Small intestine (tissue), 7 donors: ENCODE measurements around the gene ORC6. TPM values are rescaled to one million over a fixed set of nuclear protein-coding genes. Genes with fewer than 3 reads are reported as not detected.

Source experiments
- DNase-seq, 2 donors: peaks; one replicate each; pipeline versions ENCODE4 v3.0.0 to v3.0.0-alpha.2; 2013
- FAIRE-seq: peaks from 2 replicates; lab custom pipeline; 2012; peaks lifted over from hg19 to GRCh38; lab: Jason Lieb, UNC
- H3K27ac ChIP-seq, 3 donors: one replicate each; pipeline ENCODE4 v1.5.1; 2013; ENCODE audit warnings: low read length in 2 of 3, mild to moderate bottlenecking in 2 of 3, control low read depth in 1 of 3, inconsistent platforms in 1 of 3, low read depth in 1 of 3, moderate library complexity in 1 of 3
- H3K27me3 ChIP-seq, 3 donors: one replicate each; pipeline ENCODE4 v1.6.1; 2013; ENCODE audit warnings: low read length in 3 of 3, inconsistent platforms in 1 of 3; ENCODE audit not compliant: control insufficient read depth in 3 of 3, insufficient read depth in 3 of 3
- H3K36me3 ChIP-seq, 3 donors: one replicate each; pipeline ENCODE4 v1.6.1; 2013; ENCODE audit warnings: low read length in 3 of 3, inconsistent platforms in 1 of 3, low read depth in 1 of 3, mild to moderate bottlenecking in 1 of 3, moderate library complexity in 1 of 3; ENCODE audit not compliant: control insufficient read depth in 3 of 3, insufficient read depth in 2 of 3
- H3K4me1 ChIP-seq, 3 donors: one replicate each; pipeline ENCODE4 v1.6.1; 2013; ENCODE audit warnings: low read length in 2 of 3, inconsistent platforms in 1 of 3, low read depth in 1 of 3, mild to moderate bottlenecking in 1 of 3, moderate library complexity in 1 of 3; ENCODE audit not compliant: control insufficient read depth in 3 of 3, insufficient read depth in 2 of 3
- H3K4me3 ChIP-seq, 3 donors: one replicate each; pipeline ENCODE4 v1.5.1; 2013; ENCODE audit warnings: low read length in 3 of 3, control low read depth in 1 of 3, inconsistent platforms in 1 of 3, low read depth in 1 of 3, mild to moderate bottlenecking in 1 of 3, moderate library complexity in 1 of 3
- H3K9me3 ChIP-seq, 2 donors: one replicate each; pipeline ENCODE4 v1.6.1; 2013; ENCODE audit warnings: low read depth in 1 of 2, low read length in 1 of 2; ENCODE audit not compliant: control insufficient read depth in 2 of 2, insufficient read depth in 1 of 2
- WGBS, 3 donors: extraction: QIAGEN DNeasy Blood & Tissue Kit; methylation state at CpG; one replicate each; pipeline ENCODE4 v1.1.7; 2013; 5-methylcytosine and 5-hydroxymethylcytosine counted together
- polyA plus RNA-seq, 4 donors: library from polyadenylated mRNA; stranded (reverse) in 3 of 4; unstranded in 1 of 4; fragments of 200-250 nt in 3 of 4; fragments of 120-200 nt in 1 of 4; gene quantifications; one replicate each; pipeline versions ENCODE4 v1.2.1 to v1.2.3, GENCODE V29; 2013
- donor health status: healthy with polysubstance abuse.
- donor health status: control.
- donor health status: control.
- donor health status: Bipolar disorder and iron deficiency.
- donor health status: healthy.

Gene ORC6
- polyA plus RNA-seq, 4 donors: 1.9 to 24.9 (median 7.5) TPM

DNA sequence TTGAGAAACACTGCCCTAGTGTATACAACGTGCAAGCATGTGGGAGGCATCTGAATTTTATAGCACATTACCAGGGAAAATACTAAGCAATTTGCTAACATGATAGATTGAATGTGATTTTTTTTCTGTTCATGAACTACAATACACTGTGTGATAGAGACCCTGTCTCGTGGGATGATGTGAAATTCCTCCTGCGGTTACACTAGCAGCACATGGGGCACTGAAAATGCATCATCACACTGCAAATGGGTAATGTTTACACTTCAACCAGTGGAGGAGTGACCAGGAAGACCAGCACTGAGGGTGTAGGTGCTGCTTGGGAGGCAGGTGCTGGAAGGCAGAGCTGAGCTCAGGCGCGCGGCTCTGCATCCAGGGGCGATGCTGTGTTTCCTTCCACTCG is 28.8 kb downstream of the ORC6 start:
- no peak for FAIRE-seq

GRCh38 chr16:46719528-46719927 is 30.1 kb downstream of the ORC6 start:
- Histone ChIP-seq H3K27ac (no peak overlapping the region), H3K4me1 (no peaks in the 10 kb centered on the region), H3K36me3 (no peaks in the 10 kb centered on the region), H3K9me3 (no peaks in the 10 kb centered on the region), H3K27me3 (no peaks in the 10 kb centered on the region), H3K4me3 (no peak overlapping the region)
- no peak for FAIRE-seq
- WGBS, 3 donors: 94 to 98% (median 95%) methylated on average over 6 of the region's 6 CpGs
- DNase-seq: no peak

More for the DNA sequence above, 28.8 kb downstream of the ORC6 start:
- H3K36me3 ChIP-seq: no peaks in the 10 kb centered on the region
- WGBS, 3 donors: 81 to 85% (median 84%) methylated on average over 8 of the region's 8 CpGs
- no peaks in the 10 kb centered on the region for H3K9me3 ChIP-seq
- no peaks in the 10 kb centered on the region for H3K27me3 ChIP-seq
- no peaks in the 10 kb centered on the region for H3K4me1 ChIP-seq
- no peak overlapping the region for H3K4me3 ChIP-seq
- DNase-seq: no peak
- H3K27ac ChIP-seq: no peak overlapping the region

GRCh38 chr16:46720619-46721018 is 31.2 kb downstream of the ORC6 start:
- H3K36me3 ChIP-seq: no peaks in the 10 kb centered on the region
- no peaks in the 10 kb centered on the region for H3K9me3 ChIP-seq
- no peaks in the 10 kb centered on the region for H3K27me3 ChIP-seq
- 83 to 93% (median 83%) methylated on average over 2 of the region's 2 CpGs for WGBS, 3 donors
- H3K27ac ChIP-seq: no peak overlapping the region
- no peaks in the 10 kb centered on the region for H3K4me1 ChIP-seq
- no peak overlapping the region for H3K4me3 ChIP-seq
- FAIRE-seq (no peak), DNase-seq (no peak)

- no peaks in the 10 kb centered on the region for H3K27me3 ChIP-seq
- no peak for FAIRE-seq
- H3K9me3 ChIP-seq: no peaks in the 10 kb centered on the region
- no peaks in the 10 kb centered on the region for H3K36me3 ChIP-seq
- DNase-seq: no peak
- H3K27ac ChIP-seq: no peak overlapping the region
- no peak overlapping the region for H3K4me3 ChIP-seq
- 84 to 87% (median 86%) methylated on average over 4 of the region's 4 CpGs for WGBS, 3 donors
- H3K4me1 ChIP-seq: no peaks in the 10 kb centered on the region
Measured at GRCh38 chr16:46721885-46722284, 32.4 kb downstream of the ORC6 start.

DNA sequence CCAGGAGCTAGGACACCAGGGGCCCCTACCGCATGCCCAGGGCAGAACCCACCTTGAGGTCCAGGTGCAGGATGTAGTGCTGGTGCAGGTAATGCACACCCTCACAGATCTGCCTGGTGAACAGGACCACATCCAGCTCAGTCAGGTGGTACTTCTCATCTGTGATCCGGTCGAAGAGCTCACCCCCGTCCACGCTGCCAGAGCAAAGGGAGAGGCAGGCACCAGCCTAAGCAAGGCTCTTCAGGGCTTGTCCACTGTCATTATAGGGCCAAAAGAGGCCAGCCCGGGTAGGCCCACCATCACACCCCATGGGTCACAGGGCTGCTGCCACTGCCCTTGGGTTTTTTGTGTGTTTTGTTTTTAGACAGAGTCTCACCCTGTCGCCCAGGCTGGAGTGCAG is 37.7 kb downstream of the ORC6 start:
- Histone ChIP-seq H3K27ac (no peak overlapping the region), H3K4me1 (no peaks in the 10 kb centered on the region), H3K9me3 (no peaks in the 10 kb centered on the region), H3K4me3 (no peak overlapping the region), H3K36me3 (no peaks in the 10 kb centered on the region), H3K27me3 (no peaks in the 10 kb centered on the region)
- no peak for DNase-seq
- WGBS, 3 donors: 93 to 95% (median 94%) methylated on average over 7 of the region's 7 CpGs
- FAIRE-seq: no peak

GRCh38 chr16:46727630-46728029 is 38.2 kb downstream of the ORC6 start:
- H3K27ac ChIP-seq: no peak overlapping the region
- H3K4me1 ChIP-seq: no peaks in the 10 kb centered on the region
- FAIRE-seq (no peak), DNase-seq (no peak)
- H3K4me3 ChIP-seq: no peak overlapping the region
- H3K36me3 ChIP-seq: no peaks in the 10 kb centered on the region
- no peaks in the 10 kb centered on the region for H3K27me3 ChIP-seq
- no peaks in the 10 kb centered on the region for H3K9me3 ChIP-seq
- WGBS, 3 donors: 61 to 89% (median 79%) methylated on average over 9 of the region's 9 CpGs

DNA sequence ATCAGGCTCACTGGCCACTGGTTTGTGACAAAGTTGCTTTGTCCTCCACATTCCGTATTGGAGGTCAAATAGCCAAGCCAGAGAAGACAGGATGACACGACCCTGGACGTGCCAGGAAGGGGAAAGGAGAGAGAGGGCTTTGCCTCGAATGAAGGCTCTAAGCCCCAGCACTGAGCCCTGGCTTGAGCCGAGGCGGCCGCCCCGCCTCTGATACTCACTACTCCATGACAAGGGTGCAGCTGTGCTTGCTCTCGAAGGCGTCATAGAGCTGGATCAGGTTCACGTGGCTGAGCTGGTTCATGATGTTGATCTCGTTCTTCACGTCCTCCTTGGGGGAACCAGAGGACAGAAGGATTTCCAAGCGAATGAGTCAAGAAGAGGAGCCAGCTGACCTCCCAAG is 39.3 kb downstream of the ORC6 start:
- Histone ChIP-seq H3K27me3 (no peaks in the 10 kb centered on the region), H3K4me3 (no peak overlapping the region), H3K36me3 (no peaks in the 10 kb centered on the region), H3K9me3 (no peaks in the 10 kb centered on the region), H3K27ac (no peak overlapping the region), H3K4me1 (no peaks in the 10 kb centered on the region)
- DNase-seq (no peak), FAIRE-seq (no peak)
- 86 to 88% (median 87%) methylated on average over 14 of the region's 14 CpGs for WGBS, 3 donors

GRCh38 chr16:46729326-46729995 is 40.0 kb downstream of the ORC6 start:
- FAIRE-seq (no peak), DNase-seq (no peak)
- WGBS, 3 donors: 81 to 90% (median 83%) methylated on average over 7 of the region's 7 CpGs
- Histone ChIP-seq H3K4me3 (no peak overlapping the region), H3K4me1 (no peaks in the 10 kb centered on the region), H3K27me3 (no peaks in the 10 kb centered on the region), H3K27ac (no peak overlapping the region), H3K36me3 (no peaks in the 10 kb centered on the region), H3K9me3 (no peaks in the 10 kb centered on the region)

DNA sequence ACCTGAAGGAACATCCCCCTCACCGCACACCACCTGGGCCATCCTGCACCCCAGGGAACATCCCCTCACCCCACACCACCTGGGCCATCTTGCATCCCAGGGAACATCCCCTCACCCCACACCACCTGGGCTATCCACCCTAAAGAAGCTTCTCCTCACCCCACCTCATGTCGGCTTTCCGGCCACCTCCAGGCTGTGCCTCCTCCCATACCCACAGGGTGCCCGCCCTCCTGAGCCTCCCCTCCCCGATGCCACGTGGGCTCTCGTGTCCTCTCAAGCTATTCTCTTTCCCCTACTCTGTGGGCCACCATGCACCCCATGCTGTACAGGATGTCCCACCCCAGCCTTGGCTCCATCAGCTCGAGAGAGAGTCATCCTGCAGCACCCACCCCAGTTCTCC is 40.7 kb downstream of the ORC6 start:
- H3K4me3 ChIP-seq: no peak overlapping the region
- H3K9me3 ChIP-seq: no peaks in the 10 kb centered on the region
- H3K4me1 ChIP-seq: no peaks in the 10 kb centered on the region
- no peak overlapping the region for H3K27ac ChIP-seq
- WGBS, 3 donors: 87 to 93% (median 90%) methylated on average over 8 of the region's 8 CpGs
- H3K27me3 ChIP-seq: no peaks in the 10 kb centered on the region
- DNase-seq (no peak), FAIRE-seq (no peak)
- no peaks in the 10 kb centered on the region for H3K36me3 ChIP-seq
